K562 (cell line): ENCODE results near the gene PSME4.

Source experiments
- BACH1 ChIP-seq: fragments of 200-800 bp; sonication (Bioruptor generic); IDR thresholded peaks from 2 replicates; pipeline ENCODE4 v1.6.1; 2016; ENCODE audit warnings: missing genetic modification characterization, missing compliant biosample characterization
- ZKSCAN1 ChIP-seq: fragments of 150-350 bp; IDR thresholded peaks from 2 replicates; pipeline ENCODE4 v1.6.1; 2016; ENCODE audit warnings: low read depth, low read length
- ZNF311 ChIP-seq: fragments of 250-450 bp; sonication (Bioruptor Pico); IDR thresholded peaks from 2 replicates; pipeline ENCODE4 v1.4.0; 2020; ENCODE audit warnings: mild to moderate bottlenecking, moderate library complexity
- ZNF444 ChIP-seq: fragments of 250-450 bp; sonication (Bioruptor Pico); IDR thresholded peaks from 2 replicates; pipeline ENCODE4 v1.4.0; 2020; ENCODE audit warnings: mild to moderate bottlenecking, moderate library complexity
- TF ChIP-seq, protein P1 (sequence below): sonication (generic); formaldehyde crosslinking; IDR thresholded peaks from 2 replicates; pipeline ENCODE4 v1.8.1; 2023; ENCODE audit warnings: mild to moderate bottlenecking, missing genetic modification reagents

DNA sequence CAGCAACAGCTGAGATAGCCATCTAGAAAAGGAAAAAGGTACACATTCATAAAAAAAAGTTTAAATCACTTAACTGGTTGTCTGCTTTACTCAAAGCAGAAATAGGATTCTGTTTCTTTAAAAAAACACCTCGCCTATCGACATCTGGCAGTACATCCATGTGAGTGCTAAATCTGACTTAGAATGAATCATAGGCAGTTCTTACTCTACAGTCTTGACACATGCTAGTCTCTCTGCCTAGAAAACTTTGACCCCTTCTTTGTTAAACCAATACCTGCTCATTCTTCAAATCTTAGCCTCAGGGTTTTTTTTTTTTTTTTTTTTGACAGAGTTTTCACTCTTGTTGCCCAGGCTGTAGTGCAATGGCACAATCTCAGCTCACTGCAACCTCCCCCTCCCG is 73.9 kb downstream of the PSME4 start:
- TF ChIP-seq, protein P1, sequence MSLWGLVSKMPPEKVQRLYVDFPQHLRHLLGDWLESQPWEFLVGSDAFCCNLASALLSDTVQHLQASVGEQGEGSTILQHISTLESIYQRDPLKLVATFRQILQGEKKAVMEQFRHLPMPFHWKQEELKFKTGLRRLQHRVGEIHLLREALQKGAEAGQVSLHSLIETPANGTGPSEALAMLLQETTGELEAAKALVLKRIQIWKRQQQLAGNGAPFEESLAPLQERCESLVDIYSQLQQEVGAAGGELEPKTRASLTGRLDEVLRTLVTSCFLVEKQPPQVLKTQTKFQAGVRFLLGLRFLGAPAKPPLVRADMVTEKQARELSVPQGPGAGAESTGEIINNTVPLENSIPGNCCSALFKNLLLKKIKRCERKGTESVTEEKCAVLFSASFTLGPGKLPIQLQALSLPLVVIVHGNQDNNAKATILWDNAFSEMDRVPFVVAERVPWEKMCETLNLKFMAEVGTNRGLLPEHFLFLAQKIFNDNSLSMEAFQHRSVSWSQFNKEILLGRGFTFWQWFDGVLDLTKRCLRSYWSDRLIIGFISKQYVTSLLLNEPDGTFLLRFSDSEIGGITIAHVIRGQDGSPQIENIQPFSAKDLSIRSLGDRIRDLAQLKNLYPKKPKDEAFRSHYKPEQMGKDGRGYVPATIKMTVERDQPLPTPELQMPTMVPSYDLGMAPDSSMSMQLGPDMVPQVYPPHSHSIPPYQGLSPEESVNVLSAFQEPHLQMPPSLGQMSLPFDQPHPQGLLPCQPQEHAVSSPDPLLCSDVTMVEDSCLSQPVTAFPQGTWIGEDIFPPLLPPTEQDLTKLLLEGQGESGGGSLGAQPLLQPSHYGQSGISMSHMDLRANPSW (CRISPR knock-in tag), result no peak
- no peak for TF ChIP-seq ZNF311 (CRISPR knock-in tag)
- TF ChIP-seq BACH1 (tag), result no peak
- no peak for TF ChIP-seq ZKSCAN1
- no peak for TF ChIP-seq ZNF444 (CRISPR knock-in tag)
